Right kidney (tissue), 1 donor: ENCODE results near the gene ALLC.
A peak's percentile ranks its signal among the peaks of the same experiment; 100 is the strongest.

ENCODE experiments used
- DNase-seq: peaks from one replicate; pipeline ENCODE4 v3.0.0-alpha.2; 2016

The ALLC gene

GRCh38 chr2:3679180-3679579, 21.2 kb downstream of the ALLC start:
- DNase-seq: no peak

GRCh38 chr2:3679616-3680393, 21.8 kb downstream of the ALLC start:
- DNase-seq: no peak

GRCh38 chr2:3680548-3681345, 22.7 kb downstream of the ALLC start:
- DNase-seq: no peak

- no peak for DNase-seq
These were observed 23.6 kb downstream of the ALLC start for GRCh38 chr2:3681625-3682024.

- DNase-seq: no peak
These were observed 24.8 kb downstream of the ALLC start for GRCh38 chr2:3682811-3683210.

- DNase-seq: no peak
These were observed 25.9 kb downstream of the ALLC start for GRCh38 chr2:3683748-3684454.

- no peak for DNase-seq
These were observed 32.2 kb downstream of the ALLC start for GRCh38 chr2:3689998-3690748.

- DNase-seq: no peak
These were observed 34.4 kb downstream of the ALLC start for GRCh38 chr2:3692375-3692774.

GRCh38 chr2:3696545-3696944, 38.5 kb downstream of the ALLC start:
- DNase-seq: no peak

GRCh38 chr2:3701071-3701470, 43.1 kb downstream of the ALLC start:
- no peak for DNase-seq

- no peak for DNase-seq
These were observed 45.3 kb downstream of the ALLC start, which contains the start of gene DCDC2C for GRCh38 chr2:3703236-3703756. Gene DCDC2C, plus strand, starts transcription at chr2:3703575. Its CDS starts 177 bp downstream, at chr2:3703752.

GRCh38 chr2:3703757-3704355, 45.9 kb downstream of the ALLC start:
- peak; percentile 42 for DNase-seq

- DNase-seq: no peak
These were observed 46.7 kb downstream of the ALLC start for GRCh38 chr2:3704692-3705091.

- DNase-seq: no peak
These were observed 47.8 kb downstream of the ALLC start for GRCh38 chr2:3705782-3706181.

GRCh38 chr2:3706892-3707291, 48.9 kb downstream of the ALLC start:
- no peak for DNase-seq

GRCh38 chr2:3708576-3708975, 50.6 kb downstream of the ALLC start:
- DNase-seq: no peak

- no peak for DNase-seq
These were observed 51.2 kb downstream of the ALLC start for GRCh38 chr2:3709225-3709624.

- DNase-seq: no peak
These were observed 54.4 kb downstream of the ALLC start for GRCh38 chr2:3712424-3712823.

- DNase-seq: no peak
These were observed 55.0 kb downstream of the ALLC start for GRCh38 chr2:3712831-3713503.

GRCh38 chr2:3718679-3719078, 60.7 kb downstream of the ALLC start:
- no peak for DNase-seq

GRCh38 chr2:3725002-3725401, 67.0 kb downstream of the ALLC start:
- DNase-seq: no peak
